ENCODE results near the gene OXCT1.

OXCT1 gene

GRCh38 chr5:41707853-41708603, 162.2 kb downstream of the OXCT1 start:
- DNase-seq = peak; percentile 39 to 65

GRCh38 chr5:41695920-41696582, 174.2 kb downstream of the OXCT1 start:
- no peak for DNase-seq

GRCh38 chr5:41686767-41687166, 183.5 kb downstream of the OXCT1 start:
- DNase-seq = no peak

GRCh38 chr5:41686191-41686590, 184.0 kb downstream of the OXCT1 start:
- DNase-seq = no peak

- no peak for DNase-seq
Measured at GRCh38 chr5:41683181-41683580, 187.0 kb downstream of the OXCT1 start.

GRCh38 chr5:41682641-41683040, 187.6 kb downstream of the OXCT1 start:
- DNase-seq = no peak

- no peak for DNase-seq
Measured at GRCh38 chr5:41681840-41682239, 188.4 kb downstream of the OXCT1 start.

Data from NCI-H446 (cell line).